ENCODE results near the gene IFI30.

- TF ChIP-seq EP300 (IDR thresholded peaks at IDR 0.05): no peak
- no peak for TF ChIP-seq CTCF (IDR thresholded peaks at IDR 0.05)
- TF ChIP-seq POLR2A (IDR thresholded peaks at IDR 0.05): no peak
- no peak for TF ChIP-seq POLR2AphosphoS5 (IDR thresholded peaks at IDR 0.05)
Measured at GRCh38 chr19:18216789-18217188, 43.2 kb downstream of the IFI30 start.
